Fibroblast of pulmonary artery (primary cell): ENCODE data around the gene PPM1L.

Experiments
- DNase-seq: peaks from one replicate; pipeline ENCODE4 v3.0.0-alpha.2; 2010; ENCODE audit warnings: low read depth
- H3K4me3 ChIP-seq: replicated peaks from 2 replicates; pipeline ENCODE4 v1.5.1; 2011; ENCODE audit warnings: low read depth, mild to moderate bottlenecking, control low read depth, low read length, moderate library complexity
- TF ChIP-seq, protein P1 (sequence below): IDR thresholded peaks from 2 replicates; pipeline ENCODE4 v1.5.1; 2011; ENCODE audit warnings: mild to moderate bottlenecking, control low read depth, low read length, inconsistent platforms; ENCODE audit errors: missing control alignments

The PPM1L gene

GRCh38 chr3:160883373-160883772, 127.3 kb downstream of the PPM1L start:
- no peak overlapping the region for H3K4me3 ChIP-seq
- DNase-seq = no peak
- TF ChIP-seq, protein P1, sequence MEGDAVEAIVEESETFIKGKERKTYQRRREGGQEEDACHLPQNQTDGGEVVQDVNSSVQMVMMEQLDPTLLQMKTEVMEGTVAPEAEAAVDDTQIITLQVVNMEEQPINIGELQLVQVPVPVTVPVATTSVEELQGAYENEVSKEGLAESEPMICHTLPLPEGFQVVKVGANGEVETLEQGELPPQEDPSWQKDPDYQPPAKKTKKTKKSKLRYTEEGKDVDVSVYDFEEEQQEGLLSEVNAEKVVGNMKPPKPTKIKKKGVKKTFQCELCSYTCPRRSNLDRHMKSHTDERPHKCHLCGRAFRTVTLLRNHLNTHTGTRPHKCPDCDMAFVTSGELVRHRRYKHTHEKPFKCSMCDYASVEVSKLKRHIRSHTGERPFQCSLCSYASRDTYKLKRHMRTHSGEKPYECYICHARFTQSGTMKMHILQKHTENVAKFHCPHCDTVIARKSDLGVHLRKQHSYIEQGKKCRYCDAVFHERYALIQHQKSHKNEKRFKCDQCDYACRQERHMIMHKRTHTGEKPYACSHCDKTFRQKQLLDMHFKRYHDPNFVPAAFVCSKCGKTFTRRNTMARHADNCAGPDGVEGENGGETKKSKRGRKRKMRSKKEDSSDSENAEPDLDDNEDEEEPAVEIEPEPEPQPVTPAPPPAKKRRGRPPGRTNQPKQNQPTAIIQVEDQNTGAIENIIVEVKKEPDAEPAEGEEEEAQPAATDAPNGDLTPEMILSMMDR = no peak

GRCh38 chr3:160885791-160886286, 129.8 kb downstream of the PPM1L start:
- H3K4me3 ChIP-seq = no peak overlapping the region
- peak; percentile 50 for DNase-seq
- TF ChIP-seq, protein P1 = no peak

- DNase-seq = no peak
- TF ChIP-seq, protein P1 = no peak
- H3K4me3 ChIP-seq = no peak overlapping the region
These were observed 130.4 kb downstream of the PPM1L start for GRCh38 chr3:160886421-160886820.

- no peak overlapping the region for H3K4me3 ChIP-seq
- DNase-seq = no peak
- TF ChIP-seq, protein P1 = no peak
These were observed 137.2 kb downstream of the PPM1L start for GRCh38 chr3:160893207-160893606.

- DNase-seq = no peak
- H3K4me3 ChIP-seq = no peak overlapping the region
- TF ChIP-seq, protein P1 = no peak
These were observed 148.7 kb downstream of the PPM1L start for GRCh38 chr3:160904691-160905090.

- no peak overlapping the region for H3K4me3 ChIP-seq
- TF ChIP-seq, protein P1 = no peak
These were observed 150.6 kb downstream of the PPM1L start for GRCh38 chr3:160906646-160907045.

DNA sequence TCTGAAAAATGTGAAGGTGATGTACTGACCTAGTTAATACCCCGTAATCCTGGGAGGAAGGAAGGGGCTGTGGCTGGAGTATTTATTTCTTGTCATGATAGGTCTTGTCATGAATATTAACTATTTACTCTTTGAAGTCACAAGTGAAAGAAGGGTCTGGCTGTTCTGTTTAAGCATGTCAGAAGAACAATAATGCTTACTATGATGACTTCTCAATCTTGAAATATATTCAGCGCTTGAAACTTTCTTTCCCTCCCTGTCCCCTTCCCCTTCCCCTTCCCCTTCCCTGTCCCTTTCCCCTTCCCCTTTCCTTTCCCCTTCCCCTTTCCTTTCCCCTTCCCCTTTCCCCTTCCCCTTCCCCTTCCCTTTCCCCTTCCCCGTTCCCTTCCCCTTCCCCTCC, 153.9 kb downstream of the PPM1L start:
- TF ChIP-seq, protein P1 = no peak
- H3K4me3 ChIP-seq = no peak overlapping the region
- DNase-seq = no peak

More at GRCh38 chr3:160906646-160907045, 150.6 kb downstream of the PPM1L start:
- DNase-seq = no peak
